ENCODE measurements around the gene EPB41L3. TPM values are rescaled to one million over a fixed set of nuclear protein-coding genes. Genes with fewer than 3 reads are reported as not detected.

Gene EPB41L3
- polyA plus RNA-seq, 2 of the 4 experiments (the other 2 are of a cell fraction), result 0.46 to 1.00 TPM

- TF ChIP-seq NR3C1 (IDR thresholded peaks at IDR 0.05), result no peak
- TF ChIP-seq RCOR1 (IDR thresholded peaks at IDR 0.05; ENCODE audit: low read depth, low read length), result no peak
- TF ChIP-seq, protein P1, sequence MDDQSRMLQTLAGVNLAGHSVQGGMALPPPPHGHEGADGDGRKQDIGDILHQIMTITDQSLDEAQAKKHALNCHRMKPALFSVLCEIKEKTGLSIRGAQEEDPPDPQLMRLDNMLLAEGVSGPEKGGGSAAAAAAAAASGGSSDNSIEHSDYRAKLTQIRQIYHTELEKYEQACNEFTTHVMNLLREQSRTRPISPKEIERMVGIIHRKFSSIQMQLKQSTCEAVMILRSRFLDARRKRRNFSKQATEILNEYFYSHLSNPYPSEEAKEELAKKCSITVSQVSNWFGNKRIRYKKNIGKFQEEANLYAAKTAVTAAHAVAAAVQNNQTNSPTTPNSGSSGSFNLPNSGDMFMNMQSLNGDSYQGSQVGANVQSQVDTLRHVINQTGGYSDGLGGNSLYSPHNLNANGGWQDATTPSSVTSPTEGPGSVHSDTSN (IDR thresholded peaks at IDR 0.05), result no peak
These were observed 15.1 kb upstream of the EPB41L3 start (continued) for GRCh38 chr18:5558851-5559250.

GRCh38 chr18:5556310-5556974 lies 12.6 kb upstream of the EPB41L3 start:
- Histone ChIP-seq H3K27ac (no peak overlapping the region), H3K4me3 (no peak overlapping the region), H3K4me2 (no peak overlapping the region), H3K4me1 (no peaks in the 10 kb centered on the region), H3K9me3 (no peaks in the 10 kb centered on the region)
- DNase-seq (ENCODE audit: low read depth in 1 of 2, low spot score in 1 of 2), result no peak
- no peak for ATAC-seq
- CTCF ChIA-PET, result no interaction called here
- POLR2A ChIA-PET, result no interaction called here
- 13% methylated on average over 8 of the region's 8 CpGs for WGBS (ENCODE audit: missing lambda C conversion rate)
- TF ChIP-seq RFX5 (IDR thresholded peaks at IDR 0.05) (no peak), MAZ (IDR thresholded peaks at IDR 0.05; ENCODE audit: borderline replicate concordance, low read depth, low read length) (no peak), TP53 (CRISPR knock-in tag; IDR thresholded peaks at IDR 0.05) (no peak), MYC (IDR thresholded peaks at IDR 0.05; ENCODE audit: borderline replicate concordance, low read length) (no peak), KDM5A (IDR thresholded peaks at IDR 0.05) (no peak), NFE2L2 (conservative IDR thresholded peaks at IDR 0.05; ENCODE audit: low read length) (no peak), KDM1A (IDR thresholded peaks at IDR 0.05; ENCODE audit: low read depth) (no peak), CBX8 (IDR thresholded peaks at IDR 0.05) (no peak), TFCP2L1 (CRISPR knock-in tag; IDR thresholded peaks at IDR 0.05) (no peak), POLR2AphosphoS2 (conservative IDR thresholded peaks at IDR 0.05; ENCODE audit: low read length) (no peak), EHF (CRISPR knock-in tag; IDR thresholded peaks at IDR 0.05) (no peak), FOSB (CRISPR knock-in tag; IDR thresholded peaks at IDR 0.05) (no peak), EP300 (IDR thresholded peaks at IDR 0.05) (no peak), NPAS2 (CRISPR knock-in tag; IDR thresholded peaks at IDR 0.05; ENCODE audit: borderline replicate concordance) (no peak)
- TF ChIP-seq, protein P2, sequence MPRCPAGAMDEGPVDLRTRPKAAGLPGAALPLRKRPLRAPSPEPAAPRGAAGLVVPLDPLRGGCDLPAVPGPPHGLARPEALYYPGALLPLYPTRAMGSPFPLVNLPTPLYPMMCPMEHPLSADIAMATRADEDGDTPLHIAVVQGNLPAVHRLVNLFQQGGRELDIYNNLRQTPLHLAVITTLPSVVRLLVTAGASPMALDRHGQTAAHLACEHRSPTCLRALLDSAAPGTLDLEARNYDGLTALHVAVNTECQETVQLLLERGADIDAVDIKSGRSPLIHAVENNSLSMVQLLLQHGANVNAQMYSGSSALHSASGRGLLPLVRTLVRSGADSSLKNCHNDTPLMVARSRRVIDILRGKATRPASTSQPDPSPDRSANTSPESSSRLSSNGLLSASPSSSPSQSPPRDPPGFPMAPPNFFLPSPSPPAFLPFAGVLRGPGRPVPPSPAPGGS (IDR thresholded peaks at IDR 0.05), result no peak
- TF ChIP-seq, protein P3, sequence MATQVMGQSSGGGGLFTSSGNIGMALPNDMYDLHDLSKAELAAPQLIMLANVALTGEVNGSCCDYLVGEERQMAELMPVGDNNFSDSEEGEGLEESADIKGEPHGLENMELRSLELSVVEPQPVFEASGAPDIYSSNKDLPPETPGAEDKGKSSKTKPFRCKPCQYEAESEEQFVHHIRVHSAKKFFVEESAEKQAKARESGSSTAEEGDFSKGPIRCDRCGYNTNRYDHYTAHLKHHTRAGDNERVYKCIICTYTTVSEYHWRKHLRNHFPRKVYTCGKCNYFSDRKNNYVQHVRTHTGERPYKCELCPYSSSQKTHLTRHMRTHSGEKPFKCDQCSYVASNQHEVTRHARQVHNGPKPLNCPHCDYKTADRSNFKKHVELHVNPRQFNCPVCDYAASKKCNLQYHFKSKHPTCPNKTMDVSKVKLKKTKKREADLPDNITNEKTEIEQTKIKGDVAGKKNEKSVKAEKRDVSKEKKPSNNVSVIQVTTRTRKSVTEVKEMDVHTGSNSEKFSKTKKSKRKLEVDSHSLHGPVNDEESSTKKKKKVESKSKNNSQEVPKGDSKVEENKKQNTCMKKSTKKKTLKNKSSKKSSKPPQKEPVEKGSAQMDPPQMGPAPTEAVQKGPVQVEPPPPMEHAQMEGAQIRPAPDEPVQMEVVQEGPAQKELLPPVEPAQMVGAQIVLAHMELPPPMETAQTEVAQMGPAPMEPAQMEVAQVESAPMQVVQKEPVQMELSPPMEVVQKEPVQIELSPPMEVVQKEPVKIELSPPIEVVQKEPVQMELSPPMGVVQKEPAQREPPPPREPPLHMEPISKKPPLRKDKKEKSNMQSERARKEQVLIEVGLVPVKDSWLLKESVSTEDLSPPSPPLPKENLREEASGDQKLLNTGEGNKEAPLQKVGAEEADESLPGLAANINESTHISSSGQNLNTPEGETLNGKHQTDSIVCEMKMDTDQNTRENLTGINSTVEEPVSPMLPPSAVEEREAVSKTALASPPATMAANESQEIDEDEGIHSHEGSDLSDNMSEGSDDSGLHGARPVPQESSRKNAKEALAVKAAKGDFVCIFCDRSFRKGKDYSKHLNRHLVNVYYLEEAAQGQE (IDR thresholded peaks at IDR 0.05), result no peak
- FAIRE-seq, result no peak

GRCh38 chr18:5554629-5555028 lies 10.8 kb upstream of the EPB41L3 start:
- Histone ChIP-seq H3K27ac (no peak overlapping the region), H3K4me1 (no peaks in the 10 kb centered on the region), H3K4me2 (no peak overlapping the region), H3K4me3 (no peak overlapping the region), H3K9me3 (no peaks in the 10 kb centered on the region)
- no peak for DNase-seq (ENCODE audit: low read depth in 1 of 2, low spot score in 1 of 2)
- CTCF ChIA-PET, result no interaction called here
- TF ChIP-seq GATA3 (IDR thresholded peaks at IDR 0.05; ENCODE audit: borderline replicate concordance) (no peak), NPAS2 (CRISPR knock-in tag; IDR thresholded peaks at IDR 0.05; ENCODE audit: borderline replicate concordance) (no peak), ZFP36 (IDR thresholded peaks at IDR 0.05; ENCODE audit: borderline replicate concordance, partially characterized antibody) (no peak), CBX8 (IDR thresholded peaks at IDR 0.05) (no peak), ZNF302 (CRISPR knock-in tag; IDR thresholded peaks at IDR 0.05) (no peak), ZC3H11A (IDR thresholded peaks at IDR 0.05) (no peak), CHD2 (IDR thresholded peaks at IDR 0.05; ENCODE audit: low read length, partially characterized antibody) (no peak), TFCP2L1 (CRISPR knock-in tag; IDR thresholded peaks at IDR 0.05) (no peak), ELK1 (IDR thresholded peaks at IDR 0.05; ENCODE audit: low read depth, low read length) (no peak), PHF8 (IDR thresholded peaks at IDR 0.05; ENCODE audit: borderline replicate concordance, low read depth) (no peak)
- TF ChIP-seq, protein P1 (IDR thresholded peaks at IDR 0.05), result no peak
- FAIRE-seq, result no peak
- WGBS (ENCODE audit: missing lambda C conversion rate), result 79% methylated on average over 4 of the region's 4 CpGs
- ATAC-seq, result no peak
- POLR2A ChIA-PET, result no interaction called here

All from A549 (cell line).